ENCODE data around the gene WDR35. TPM values are rescaled to one million over a fixed set of nuclear protein-coding genes. Genes with fewer than 3 reads are reported as not detected.

WDR35 gene
- total RNA-seq, 2 donors from 2014 or later = 5.1 to 14.3 TPM

DNA sequence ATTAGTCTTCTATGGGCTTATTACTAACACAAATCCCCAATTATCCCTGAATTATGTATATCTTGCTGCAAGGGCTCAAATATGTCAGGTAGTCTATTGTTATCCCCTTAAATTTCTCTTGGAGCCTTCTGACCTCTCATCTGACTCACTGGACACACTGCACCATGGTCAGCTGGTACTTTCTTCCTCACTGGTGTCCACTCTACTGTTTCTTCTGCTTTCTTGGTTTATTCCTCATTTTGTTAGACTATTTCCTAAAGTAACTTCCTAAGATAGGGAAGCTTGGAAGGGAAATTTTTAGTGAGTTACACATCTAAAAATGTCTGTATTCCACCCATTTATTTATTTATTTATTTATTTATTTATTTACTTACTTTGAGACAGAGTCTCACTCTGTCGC lies 26.5 kb downstream of the WDR35 start:
- no peak overlapping the region for H3K4me3 ChIP-seq
- H3K27me3 ChIP-seq (replicated peaks; ENCODE audit: insufficient read depth) = no peaks in the 10 kb centered on the region
- H3K9me3 ChIP-seq = no peaks in the 10 kb centered on the region
- no peaks in the 10 kb centered on the region for H3K36me3 ChIP-seq
- no peaks in the 10 kb centered on the region for H3K4me1 ChIP-seq (ENCODE audit: control insufficient read depth in 1 of 2, low read depth in 2 of 2)
- DNase-seq (ENCODE audit: low spot score) = no peak
- TF ChIP-seq, protein P1, sequence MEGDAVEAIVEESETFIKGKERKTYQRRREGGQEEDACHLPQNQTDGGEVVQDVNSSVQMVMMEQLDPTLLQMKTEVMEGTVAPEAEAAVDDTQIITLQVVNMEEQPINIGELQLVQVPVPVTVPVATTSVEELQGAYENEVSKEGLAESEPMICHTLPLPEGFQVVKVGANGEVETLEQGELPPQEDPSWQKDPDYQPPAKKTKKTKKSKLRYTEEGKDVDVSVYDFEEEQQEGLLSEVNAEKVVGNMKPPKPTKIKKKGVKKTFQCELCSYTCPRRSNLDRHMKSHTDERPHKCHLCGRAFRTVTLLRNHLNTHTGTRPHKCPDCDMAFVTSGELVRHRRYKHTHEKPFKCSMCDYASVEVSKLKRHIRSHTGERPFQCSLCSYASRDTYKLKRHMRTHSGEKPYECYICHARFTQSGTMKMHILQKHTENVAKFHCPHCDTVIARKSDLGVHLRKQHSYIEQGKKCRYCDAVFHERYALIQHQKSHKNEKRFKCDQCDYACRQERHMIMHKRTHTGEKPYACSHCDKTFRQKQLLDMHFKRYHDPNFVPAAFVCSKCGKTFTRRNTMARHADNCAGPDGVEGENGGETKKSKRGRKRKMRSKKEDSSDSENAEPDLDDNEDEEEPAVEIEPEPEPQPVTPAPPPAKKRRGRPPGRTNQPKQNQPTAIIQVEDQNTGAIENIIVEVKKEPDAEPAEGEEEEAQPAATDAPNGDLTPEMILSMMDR (IDR thresholded peaks at IDR 0.05) = no peak
- H3K27ac ChIP-seq = no peak overlapping the region
- ATAC-seq (ENCODE audit: insufficient number of reproducible peaks, low FRiP score, low read depth) = no peak

GRCh38 chr2:19955544-19956422 lies 34.1 kb downstream of the WDR35 start:
- H3K4me1 ChIP-seq (ENCODE audit: control insufficient read depth in 1 of 2, low read depth in 2 of 2) = peaks cover 0 to 2% of the 10 kb centered on the region in 2 donors
- H3K27me3 ChIP-seq (replicated peaks; ENCODE audit: insufficient read depth) = no peaks in the 10 kb centered on the region
- TF ChIP-seq, protein P1 (IDR thresholded peaks at IDR 0.05) = peak; percentile 60
- peak; percentile 71 for ATAC-seq (ENCODE audit: insufficient number of reproducible peaks, low FRiP score, low read depth)
- no peaks in the 10 kb centered on the region for H3K36me3 ChIP-seq
- DNase-seq (ENCODE audit: low spot score) = no peak
- H3K9me3 ChIP-seq = no peaks in the 10 kb centered on the region
- no peak overlapping the region for H3K27ac ChIP-seq
- H3K4me3 ChIP-seq = no peak overlapping the region

GRCh38 chr2:19949071-19949470 lies 40.8 kb downstream of the WDR35 start:
- TF ChIP-seq, protein P1 (IDR thresholded peaks at IDR 0.05) = no peak
- H3K36me3 ChIP-seq = no peaks in the 10 kb centered on the region
- ATAC-seq (ENCODE audit: insufficient number of reproducible peaks, low FRiP score, low read depth) (no peak), DNase-seq (ENCODE audit: low spot score) (no peak)
- no peak overlapping the region for H3K4me3 ChIP-seq
- no peak overlapping the region for H3K27ac ChIP-seq
- H3K9me3 ChIP-seq = no peaks in the 10 kb centered on the region
- H3K27me3 ChIP-seq (replicated peaks; ENCODE audit: insufficient read depth) = no peaks in the 10 kb centered on the region
- H3K4me1 ChIP-seq (ENCODE audit: control insufficient read depth in 1 of 2, low read depth in 2 of 2) = peaks cover 0 to 7% of the 10 kb centered on the region in 2 donors

DNA sequence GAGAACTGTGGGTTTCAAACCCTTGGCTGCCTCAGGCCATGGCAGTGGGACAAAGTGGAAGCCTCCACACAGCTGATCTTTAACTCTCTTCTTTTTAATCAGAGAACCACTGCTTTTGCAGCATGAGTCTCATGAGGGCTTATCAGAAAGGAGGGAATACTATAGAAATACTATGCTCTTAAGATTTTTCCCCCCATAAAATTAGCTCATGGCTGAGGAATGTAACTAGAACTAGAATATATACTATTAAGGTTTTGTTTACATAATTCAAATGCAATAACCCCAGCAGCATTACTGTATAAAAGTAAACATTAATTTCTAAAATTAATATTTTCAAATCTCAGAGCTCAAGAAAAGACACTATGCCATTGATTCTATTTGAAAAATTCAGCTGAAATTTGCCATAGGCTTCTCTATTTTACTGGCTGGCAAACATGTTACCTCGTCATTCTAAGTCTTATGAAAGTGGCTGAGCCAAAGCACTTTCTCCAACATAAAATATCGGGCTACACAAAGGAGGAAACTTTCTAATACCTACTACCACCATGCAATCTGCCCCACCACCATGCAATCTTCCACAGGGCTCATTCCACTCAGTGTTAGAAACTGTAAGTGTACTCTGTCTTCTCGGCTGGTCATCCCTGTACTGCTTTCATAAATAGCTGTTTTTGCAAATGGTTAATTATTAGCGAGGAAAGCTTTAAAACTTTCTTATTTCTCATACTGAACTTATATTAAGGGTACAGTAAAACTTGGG lies 42.5 kb downstream of the WDR35 start:
- H3K36me3 ChIP-seq = no peaks in the 10 kb centered on the region
- no peak for DNase-seq (ENCODE audit: low spot score)
- H3K27ac ChIP-seq = no peak overlapping the region
- H3K4me1 ChIP-seq (ENCODE audit: control insufficient read depth in 1 of 2, low read depth in 2 of 2) = peaks cover 0 to 7% of the 10 kb centered on the region in 2 donors
- H3K27me3 ChIP-seq (replicated peaks; ENCODE audit: insufficient read depth) = no peaks in the 10 kb centered on the region
- H3K9me3 ChIP-seq = no peaks in the 10 kb centered on the region
- ATAC-seq (ENCODE audit: insufficient number of reproducible peaks, low FRiP score, low read depth) = no peak
- TF ChIP-seq, protein P1 (IDR thresholded peaks at IDR 0.05) = no peak
- no peak overlapping the region for H3K4me3 ChIP-seq

- TF ChIP-seq, protein P1 (IDR thresholded peaks at IDR 0.05) = no peak
- no peaks in the 10 kb centered on the region for H3K9me3 ChIP-seq
- no peak overlapping the region for H3K27ac ChIP-seq
- H3K36me3 ChIP-seq = no peaks in the 10 kb centered on the region
- peaks cover 0 to 5% of the 10 kb centered on the region in 2 donors for H3K4me1 ChIP-seq (ENCODE audit: control insufficient read depth in 1 of 2, low read depth in 2 of 2)
- ATAC-seq (ENCODE audit: insufficient number of reproducible peaks, low FRiP score, low read depth) (no peak), DNase-seq (ENCODE audit: low spot score) (no peak)
- H3K27me3 ChIP-seq (replicated peaks; ENCODE audit: insufficient read depth) = no peaks in the 10 kb centered on the region
- no peak overlapping the region for H3K4me3 ChIP-seq
Measured at GRCh38 chr2:19944205-19944845, 45.6 kb downstream of the WDR35 start.

Data from thoracic aorta (tissue), 2 donors.